Measurements from ENCODE around the gene SND1.

GRCh38 chr7:128029405-128029995 lies 377.5 kb downstream of the SND1 start:
- TF ChIP-seq, protein P1, sequence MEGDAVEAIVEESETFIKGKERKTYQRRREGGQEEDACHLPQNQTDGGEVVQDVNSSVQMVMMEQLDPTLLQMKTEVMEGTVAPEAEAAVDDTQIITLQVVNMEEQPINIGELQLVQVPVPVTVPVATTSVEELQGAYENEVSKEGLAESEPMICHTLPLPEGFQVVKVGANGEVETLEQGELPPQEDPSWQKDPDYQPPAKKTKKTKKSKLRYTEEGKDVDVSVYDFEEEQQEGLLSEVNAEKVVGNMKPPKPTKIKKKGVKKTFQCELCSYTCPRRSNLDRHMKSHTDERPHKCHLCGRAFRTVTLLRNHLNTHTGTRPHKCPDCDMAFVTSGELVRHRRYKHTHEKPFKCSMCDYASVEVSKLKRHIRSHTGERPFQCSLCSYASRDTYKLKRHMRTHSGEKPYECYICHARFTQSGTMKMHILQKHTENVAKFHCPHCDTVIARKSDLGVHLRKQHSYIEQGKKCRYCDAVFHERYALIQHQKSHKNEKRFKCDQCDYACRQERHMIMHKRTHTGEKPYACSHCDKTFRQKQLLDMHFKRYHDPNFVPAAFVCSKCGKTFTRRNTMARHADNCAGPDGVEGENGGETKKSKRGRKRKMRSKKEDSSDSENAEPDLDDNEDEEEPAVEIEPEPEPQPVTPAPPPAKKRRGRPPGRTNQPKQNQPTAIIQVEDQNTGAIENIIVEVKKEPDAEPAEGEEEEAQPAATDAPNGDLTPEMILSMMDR (IDR thresholded peaks at IDR 0.05; ENCODE audit: low read depth, low read length, poor library complexity, severe bottlenecking), result no peak
- no peak for TF ChIP-seq EZH2phosphoT487 (IDR thresholded peaks at IDR 0.05; ENCODE audit: borderline replicate concordance, low read length)
